Liver (tissue), 9 donors: ENCODE results near the gene CS. TPM values are rescaled to one million over a fixed set of nuclear protein-coding genes. Genes with fewer than 3 reads are reported as not detected.

Experiments
- DNase-seq: peaks from one replicate; pipeline ENCODE4 v3.0.0-alpha.2; 2017; ENCODE audit warnings: low spot score
- H3K27ac ChIP-seq, 2 donors: one replicate each; pipeline ENCODE4 v1.7.0; 2013; ENCODE audit warnings: inconsistent platforms in 2 of 2, low read length in 2 of 2, control low read depth in 1 of 2, low read depth in 1 of 2, mild to moderate bottlenecking in 1 of 2
- H3K27me3 ChIP-seq, 4 donors: one replicate each; pipeline versions ENCODE4 v1.6.1 to v1.7.0; 2013; ENCODE audit warnings: low read length in 3 of 4, inconsistent platforms in 1 of 4, mild to moderate bottlenecking in 1 of 4, moderate library complexity in 1 of 4; ENCODE audit not compliant: control insufficient read depth in 4 of 4, insufficient read depth in 4 of 4
- H3K36me3 ChIP-seq, 4 donors: one replicate each; pipeline versions ENCODE4 v1.6.1 to v1.7.0; 2013; ENCODE audit warnings: low read length in 3 of 4, mild to moderate bottlenecking in 3 of 4, low read depth in 1 of 4, moderate library complexity in 1 of 4; ENCODE audit not compliant: control insufficient read depth in 4 of 4, insufficient read depth in 3 of 4
- H3K4me1 ChIP-seq, 4 donors: one replicate each; pipeline versions ENCODE4 v1.6.1 to v1.7.0; 2013; ENCODE audit warnings: low read length in 3 of 4, mild to moderate bottlenecking in 3 of 4, moderate library complexity in 1 of 4; ENCODE audit not compliant: control insufficient read depth in 4 of 4, insufficient read depth in 4 of 4
- H3K4me3 ChIP-seq, 3 donors: one replicate each; pipeline versions ENCODE4 v1.6.1 to v1.7.0; 2013; ENCODE audit warnings: low read length in 3 of 3, control low read depth in 1 of 3, low read depth in 1 of 3, mild to moderate bottlenecking in 1 of 3
- H3K9ac ChIP-seq, 2 donors: one replicate each; pipeline ENCODE4 v1.7.0; 2013; ENCODE audit warnings: low read length in 2 of 2, mild to moderate bottlenecking in 2 of 2, moderate library complexity in 2 of 2, control low read depth in 1 of 2, low read depth in 1 of 2
- H3K9me3 ChIP-seq, 4 donors: one replicate each; pipeline versions ENCODE4 v1.6.1 to v1.7.0; 2013; ENCODE audit warnings: low read length in 3 of 4; ENCODE audit not compliant: control insufficient read depth in 4 of 4
- CTCF ChIP-seq: fragments of 150-350 bp; IDR thresholded peaks from 2 replicates; pipeline ENCODE4 v1.5.1; 2017; ENCODE audit warnings: improper control_type of control experiment, low read depth, low read length; ENCODE audit not compliant: missing input control
- EGR1 ChIP-seq, 2 donors: IDR thresholded peaks; 2 replicates each; pipeline ENCODE4 v1.6.1; 2016 to 2018; ENCODE audit warnings: antibody characterized with exemption in 2 of 2, low read depth in 2 of 2
- FOXA1 ChIP-seq: IDR thresholded peaks from 2 replicates; pipeline ENCODE4 v1.6.1; 2016; ENCODE audit warnings: antibody characterized with exemption
- FOXA2 ChIP-seq: IDR thresholded peaks from 2 replicates; pipeline ENCODE4 v1.6.1; 2016; ENCODE audit warnings: antibody characterized with exemption
- GABPA ChIP-seq, 2 donors: IDR thresholded peaks in 1 of 2; conservative IDR thresholded peaks in 1 of 2; 2 replicates each; pipeline ENCODE4 v1.6.1; 2016; ENCODE audit warnings: antibody characterized with exemption in 2 of 2, mild to moderate bottlenecking in 1 of 2, moderate library complexity in 1 of 2
- HNF4A ChIP-seq, 2 donors: conservative IDR thresholded peaks; 2 replicates each; pipeline ENCODE4 v1.6.1; 2016; ENCODE audit warnings: antibody characterized with exemption in 2 of 2, mild to moderate bottlenecking in 2 of 2
- HNF4G ChIP-seq: IDR thresholded peaks from 2 replicates; pipeline ENCODE4 v1.6.1; 2016; ENCODE audit warnings: antibody characterized with exemption
- JUND ChIP-seq, 2 donors: IDR thresholded peaks; 2 replicates each; pipeline ENCODE4 v1.6.1; 2016; ENCODE audit warnings: antibody characterized with exemption in 2 of 2
- NR2F2 ChIP-seq: IDR thresholded peaks from 2 replicates; pipeline ENCODE4 v1.6.1; 2016; ENCODE audit warnings: antibody characterized with exemption
- RAD21 ChIP-seq, 2 donors: IDR thresholded peaks; 2 replicates each; pipeline ENCODE4 v1.6.1; 2016; ENCODE audit warnings: antibody characterized with exemption in 2 of 2, mild to moderate bottlenecking in 2 of 2
- RXRA ChIP-seq, 2 donors: IDR thresholded peaks; 2 replicates each; pipeline ENCODE4 v1.6.1; 2017 to 2018; ENCODE audit warnings: antibody characterized with exemption in 2 of 2, mild to moderate bottlenecking in 1 of 2
- SP1 ChIP-seq: IDR thresholded peaks from 2 replicates; pipeline ENCODE4 v1.6.1; 2018; ENCODE audit warnings: antibody characterized with exemption, mild to moderate bottlenecking
- TAF1 ChIP-seq: conservative IDR thresholded peaks from 2 replicates; pipeline ENCODE4 v1.6.1; 2016; ENCODE audit warnings: antibody characterized with exemption, mild to moderate bottlenecking
- YY1 ChIP-seq: IDR thresholded peaks from 2 replicates; pipeline ENCODE4 v1.6.1; 2016; ENCODE audit warnings: antibody characterized with exemption, mild to moderate bottlenecking
- WGBS: extraction: QIAGEN DNeasy Blood & Tissue Kit; methylation state at CpG from one replicate; pipeline ENCODE4 v1.1.7; 2013; 5-methylcytosine and 5-hydroxymethylcytosine counted together
- polyA plus RNA-seq, 2 donors: library from polyadenylated mRNA; stranded (reverse) in 1 of 2; unstranded in 1 of 2; fragments of 200-250 nt in 1 of 2; fragments of >200 nt in 1 of 2; fragmentation: Nextera tagmentation in 1 of 2; extraction: Ambion mirVana in 1 of 2; gene quantifications; one replicate each; pipeline versions ENCODE4 v1.2.1 to v1.2.3, GENCODE V29; 2013 to 2015
- total RNA-seq, 2 donors: library from RNA; depleted of rRNA; stranded (reverse); fragments of >200 nt; gene quantifications; one replicate each; pipeline ENCODE4 v1.2.3, GENCODE V29; 2014
- TF ChIP-seq, protein P1 (sequence below): IDR thresholded peaks from 2 replicates; pipeline ENCODE4 v1.6.1; 2016; ENCODE audit warnings: antibody characterized with exemption, mild to moderate bottlenecking
- TF ChIP-seq, protein P2 (sequence below): IDR thresholded peaks from 2 replicates; pipeline ENCODE4 v1.6.1; 2016; ENCODE audit warnings: antibody characterized with exemption
- TF ChIP-seq, protein P3 (sequence below): IDR thresholded peaks from 2 replicates; pipeline ENCODE4 v1.6.1; 2016; ENCODE audit warnings: antibody characterized with exemption
- TF ChIP-seq, protein P4 (sequence below): IDR thresholded peaks from 2 replicates; pipeline ENCODE4 v1.6.1; 2016; ENCODE audit warnings: antibody characterized with exemption
- donor health status: healthy.
- donor health status: healthy.
- donor health status: healthy.
- donor health status: healthy.
- donor health status: healthy.

The CS gene
- total and polyA plus RNA-seq, 4 donors: 33.8 to 79.9 (median 47.5) TPM

GRCh38 chr12:56338308-56339157 is 38.4 kb upstream of the CS start, which contains the start of gene IL23A:
IL23A (plus strand) TSS chr12:56338884; CDS start chr12:56339045, 161 bp downstream.
- peaks cover 0 to 5% (median 3%) of the 10 kb centered on the region in 4 donors for H3K4me1 ChIP-seq
- no peak within 1 kb of the TSS for H3K9ac ChIP-seq
- H3K27me3 ChIP-seq: no peaks in the 10 kb centered on the region
- no peaks in the 10 kb centered on the region for H3K9me3 ChIP-seq
- H3K27ac ChIP-seq: no peak within 1 kb of the TSS
- no peak for DNase-seq
- peaks cover 2 to 18% (median 12%) of the 10 kb centered on the region in 4 donors for H3K36me3 ChIP-seq
- WGBS: 65% methylated on average over 9 of the region's 9 CpGs
- TF ChIP-seq, protein P1, sequence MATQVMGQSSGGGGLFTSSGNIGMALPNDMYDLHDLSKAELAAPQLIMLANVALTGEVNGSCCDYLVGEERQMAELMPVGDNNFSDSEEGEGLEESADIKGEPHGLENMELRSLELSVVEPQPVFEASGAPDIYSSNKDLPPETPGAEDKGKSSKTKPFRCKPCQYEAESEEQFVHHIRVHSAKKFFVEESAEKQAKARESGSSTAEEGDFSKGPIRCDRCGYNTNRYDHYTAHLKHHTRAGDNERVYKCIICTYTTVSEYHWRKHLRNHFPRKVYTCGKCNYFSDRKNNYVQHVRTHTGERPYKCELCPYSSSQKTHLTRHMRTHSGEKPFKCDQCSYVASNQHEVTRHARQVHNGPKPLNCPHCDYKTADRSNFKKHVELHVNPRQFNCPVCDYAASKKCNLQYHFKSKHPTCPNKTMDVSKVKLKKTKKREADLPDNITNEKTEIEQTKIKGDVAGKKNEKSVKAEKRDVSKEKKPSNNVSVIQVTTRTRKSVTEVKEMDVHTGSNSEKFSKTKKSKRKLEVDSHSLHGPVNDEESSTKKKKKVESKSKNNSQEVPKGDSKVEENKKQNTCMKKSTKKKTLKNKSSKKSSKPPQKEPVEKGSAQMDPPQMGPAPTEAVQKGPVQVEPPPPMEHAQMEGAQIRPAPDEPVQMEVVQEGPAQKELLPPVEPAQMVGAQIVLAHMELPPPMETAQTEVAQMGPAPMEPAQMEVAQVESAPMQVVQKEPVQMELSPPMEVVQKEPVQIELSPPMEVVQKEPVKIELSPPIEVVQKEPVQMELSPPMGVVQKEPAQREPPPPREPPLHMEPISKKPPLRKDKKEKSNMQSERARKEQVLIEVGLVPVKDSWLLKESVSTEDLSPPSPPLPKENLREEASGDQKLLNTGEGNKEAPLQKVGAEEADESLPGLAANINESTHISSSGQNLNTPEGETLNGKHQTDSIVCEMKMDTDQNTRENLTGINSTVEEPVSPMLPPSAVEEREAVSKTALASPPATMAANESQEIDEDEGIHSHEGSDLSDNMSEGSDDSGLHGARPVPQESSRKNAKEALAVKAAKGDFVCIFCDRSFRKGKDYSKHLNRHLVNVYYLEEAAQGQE: no peak
- TF ChIP-seq RXRA (IDR thresholded peaks at IDR 0.05): no peak
- TF ChIP-seq JUND (IDR thresholded peaks at IDR 0.05): no peak
- TF ChIP-seq GABPA (IDR thresholded peaks at IDR 0.05 in 1 of 2, conservative IDR thresholded peaks at IDR 0.05 in 1 of 2): no peak
- no peak for TF ChIP-seq NR2F2
- TF ChIP-seq, protein P2, sequence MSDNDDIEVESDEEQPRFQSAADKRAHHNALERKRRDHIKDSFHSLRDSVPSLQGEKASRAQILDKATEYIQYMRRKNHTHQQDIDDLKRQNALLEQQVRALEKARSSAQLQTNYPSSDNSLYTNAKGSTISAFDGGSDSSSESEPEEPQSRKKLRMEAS: no peak
- TF ChIP-seq, protein P3, sequence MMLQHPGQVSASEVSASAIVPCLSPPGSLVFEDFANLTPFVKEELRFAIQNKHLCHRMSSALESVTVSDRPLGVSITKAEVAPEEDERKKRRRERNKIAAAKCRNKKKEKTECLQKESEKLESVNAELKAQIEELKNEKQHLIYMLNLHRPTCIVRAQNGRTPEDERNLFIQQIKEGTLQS: no peak
- no peak for TF ChIP-seq HNF4G
- no peak for TF ChIP-seq RAD21 (IDR thresholded peaks at IDR 0.05)
- TF ChIP-seq SP1: no peak
- TF ChIP-seq TAF1: no peak
- TF ChIP-seq HNF4A (conservative IDR thresholded peaks at IDR 0.05): no peak
- no peak for TF ChIP-seq FOXA2
- TF ChIP-seq EGR1 (IDR thresholded peaks at IDR 0.05; ENCODE audit: low read depth in 2 of 2): no peak
- no peak for TF ChIP-seq FOXA1
- TF ChIP-seq, protein P4, sequence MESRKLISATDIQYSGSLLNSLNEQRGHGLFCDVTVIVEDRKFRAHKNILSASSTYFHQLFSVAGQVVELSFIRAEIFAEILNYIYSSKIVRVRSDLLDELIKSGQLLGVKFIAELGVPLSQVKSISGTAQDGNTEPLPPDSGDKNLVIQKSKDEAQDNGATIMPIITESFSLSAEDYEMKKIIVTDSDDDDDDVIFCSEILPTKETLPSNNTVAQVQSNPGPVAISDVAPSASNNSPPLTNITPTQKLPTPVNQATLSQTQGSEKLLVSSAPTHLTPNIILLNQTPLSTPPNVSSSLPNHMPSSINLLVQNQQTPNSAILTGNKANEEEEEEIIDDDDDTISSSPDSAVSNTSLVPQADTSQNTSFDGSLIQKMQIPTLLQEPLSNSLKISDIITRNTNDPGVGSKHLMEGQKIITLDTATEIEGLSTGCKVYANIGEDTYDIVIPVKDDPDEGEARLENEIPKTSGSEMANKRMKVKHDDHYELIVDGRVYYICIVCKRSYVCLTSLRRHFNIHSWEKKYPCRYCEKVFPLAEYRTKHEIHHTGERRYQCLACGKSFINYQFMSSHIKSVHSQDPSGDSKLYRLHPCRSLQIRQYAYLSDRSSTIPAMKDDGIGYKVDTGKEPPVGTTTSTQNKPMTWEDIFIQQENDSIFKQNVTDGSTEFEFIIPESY: no peak
- no peak for TF ChIP-seq CTCF
- TF ChIP-seq YY1: no peak
- H3K4me3 ChIP-seq: no peak within 1 kb of the TSS
